ENCODE results near the gene ANKMY1. TPM values are rescaled to one million over a fixed set of nuclear protein-coding genes. Genes with fewer than 3 reads are reported as not detected.

Gene ANKMY1
- total and polyA plus RNA-seq, 2 donors (not counting 1 experiment from before 2014, with no cell fraction given): 51.7 to 72.1 TPM

DNA sequence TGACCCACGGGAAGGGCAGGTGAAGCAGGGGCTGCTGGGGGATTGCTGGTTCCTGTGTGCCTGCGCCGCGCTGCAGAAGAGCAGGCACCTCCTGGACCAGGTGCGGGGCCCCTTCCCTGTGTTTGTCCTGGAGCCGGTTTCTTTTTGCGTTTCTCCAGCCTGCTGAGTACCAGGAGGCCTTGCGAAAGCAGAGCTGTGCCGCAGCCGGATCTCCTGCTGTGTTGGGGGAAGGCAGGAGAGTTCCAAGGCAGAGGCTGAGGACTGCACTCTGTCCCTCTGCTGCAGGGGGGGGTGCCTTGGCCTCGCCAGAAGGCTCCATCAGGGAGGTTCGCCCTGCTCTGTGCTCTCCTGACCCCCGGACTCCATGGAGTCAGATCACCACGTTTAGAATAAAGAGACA lies 31.6 kb upstream of the ANKMY1 start:
- Histone ChIP-seq H3K79me2 (ENCODE audit: control insufficient read depth, insufficient read depth, low read length) (peaks cover 94% of the 10 kb centered on the region), H3K36me3 (replicated peaks in 1 of 2; ENCODE audit: control extremely low read depth in 1 of 2, control insufficient read depth in 1 of 2, extremely low read depth in 1 of 2, insufficient read depth in 2 of 2, low read length in 1 of 2) (peaks cover 0 to 22% of the 10 kb centered on the region in 2 experiments), H3K9me3 (ENCODE audit: control extremely low read depth in 1 of 3, control insufficient read depth in 2 of 3, insufficient read depth in 1 of 3, low read length in 2 of 3) (no peaks in the 10 kb centered on the region), H3K4me2 (replicated peaks; ENCODE audit: low read depth, low read length, poor library complexity, severe bottlenecking) (no peak overlapping the region), H3K27ac (ENCODE audit: low read length in 2 of 2) (no peak overlapping the region), H2AFZ (ENCODE audit: insufficient read depth, low read depth, low read length, poor library complexity, severe bottlenecking) (no peak overlapping the region), H4K20me1 (ENCODE audit: control insufficient read depth, insufficient read depth, low read length, poor library complexity, severe bottlenecking) (peaks cover 88% of the 10 kb centered on the region), H3K27me3 (replicated peaks in 1 of 4; ENCODE audit: control extremely low read depth in 1 of 4, control insufficient read depth in 3 of 4, insufficient read depth in 4 of 4, low read length in 3 of 4) (no peaks in the 10 kb centered on the region), H3K9ac (ENCODE audit: low read length) (no peak overlapping the region), H3K4me3 (ENCODE audit: control extremely low read depth in 1 of 5, extremely low read depth in 1 of 5, insufficient read depth in 1 of 5, low read depth in 2 of 5, low read length in 4 of 5) (no peak overlapping the region), H3K4me1 (ENCODE audit: control insufficient read depth in 2 of 2, insufficient read depth in 2 of 2, low read length in 2 of 2) (peaks cover 29% of the 10 kb centered on the region in 2 donors)
- no peaks in the 10 kb centered on the region for H3K27me3 Mint-ChIP-seq
- TF ChIP-seq EZH2 (IDR thresholded peaks at IDR 0.05; ENCODE audit: borderline replicate concordance, insufficient read depth, low read depth, low read length, poor library complexity, severe bottlenecking): no peak
- TF ChIP-seq, protein P1, sequence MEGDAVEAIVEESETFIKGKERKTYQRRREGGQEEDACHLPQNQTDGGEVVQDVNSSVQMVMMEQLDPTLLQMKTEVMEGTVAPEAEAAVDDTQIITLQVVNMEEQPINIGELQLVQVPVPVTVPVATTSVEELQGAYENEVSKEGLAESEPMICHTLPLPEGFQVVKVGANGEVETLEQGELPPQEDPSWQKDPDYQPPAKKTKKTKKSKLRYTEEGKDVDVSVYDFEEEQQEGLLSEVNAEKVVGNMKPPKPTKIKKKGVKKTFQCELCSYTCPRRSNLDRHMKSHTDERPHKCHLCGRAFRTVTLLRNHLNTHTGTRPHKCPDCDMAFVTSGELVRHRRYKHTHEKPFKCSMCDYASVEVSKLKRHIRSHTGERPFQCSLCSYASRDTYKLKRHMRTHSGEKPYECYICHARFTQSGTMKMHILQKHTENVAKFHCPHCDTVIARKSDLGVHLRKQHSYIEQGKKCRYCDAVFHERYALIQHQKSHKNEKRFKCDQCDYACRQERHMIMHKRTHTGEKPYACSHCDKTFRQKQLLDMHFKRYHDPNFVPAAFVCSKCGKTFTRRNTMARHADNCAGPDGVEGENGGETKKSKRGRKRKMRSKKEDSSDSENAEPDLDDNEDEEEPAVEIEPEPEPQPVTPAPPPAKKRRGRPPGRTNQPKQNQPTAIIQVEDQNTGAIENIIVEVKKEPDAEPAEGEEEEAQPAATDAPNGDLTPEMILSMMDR (IDR thresholded peaks at IDR 0.05): no peak
- ATAC-seq (ENCODE audit: low read depth): no peak
- ChIA-PET POLR2A (no interaction called here), CTCF (interaction anchor here (7.2 kb wide), 1 partner anchor 25 kb away, joined by 126 read pairs; the partner anchor contains the start of gene DUSP28)
- H3K4me1 Mint-ChIP-seq: peaks cover 34% of the 10 kb centered on the region
- 98% methylated on average over 14 of the region's 14 CpGs for WGBS (ENCODE audit: insufficient coverage)
- intact Hi-C loops (cut with micrococcal nuclease): no loop called here
- no peak overlapping the region for H3K4me3 Mint-ChIP-seq
- H3K27ac Mint-ChIP-seq: no peak overlapping the region
- H3K9me3 Mint-ChIP-seq (ENCODE audit: insufficient read depth): no peaks in the 10 kb centered on the region
- DNase-seq: no peak

DNA sequence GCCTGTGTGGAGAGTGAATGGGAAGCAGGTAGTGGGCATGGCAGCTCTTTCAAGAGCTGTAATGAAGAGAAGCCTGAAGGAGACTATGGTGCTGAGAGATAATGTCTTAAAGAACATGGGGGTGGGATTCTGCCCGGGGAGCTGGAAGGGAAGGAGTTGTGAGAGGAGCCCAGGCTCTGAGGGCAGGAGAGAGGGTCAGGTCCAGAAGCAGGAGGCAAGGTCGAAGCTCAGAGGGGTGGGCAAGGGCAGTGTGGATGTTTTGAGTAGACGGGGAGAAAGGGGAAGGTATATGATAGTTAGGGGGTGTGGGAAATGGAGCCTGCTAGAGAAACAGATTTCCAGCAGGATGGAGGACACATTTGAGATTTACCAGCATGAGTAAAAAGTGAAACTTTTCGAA lies 30.9 kb upstream of the ANKMY1 start:
- ATAC-seq (ENCODE audit: low read depth): no peak
- WGBS (ENCODE audit: insufficient coverage): 98% methylated on average over 4 of the region's 4 CpGs
- Histone ChIP-seq H3K4me2 (replicated peaks; ENCODE audit: low read depth, low read length, poor library complexity, severe bottlenecking) (peak overlapping the region; percentile 94), H3K4me1 (ENCODE audit: control insufficient read depth in 2 of 2, insufficient read depth in 2 of 2, low read length in 2 of 2) (peaks cover 32 to 37% of the 10 kb centered on the region in 2 donors), H3K27ac (ENCODE audit: low read length in 2 of 2) (no peak overlapping the region), H3K9me3 (ENCODE audit: control extremely low read depth in 1 of 3, control insufficient read depth in 2 of 3, insufficient read depth in 1 of 3, low read length in 2 of 3) (no peaks in the 10 kb centered on the region), H3K27me3 (replicated peaks in 1 of 4; ENCODE audit: control extremely low read depth in 1 of 4, control insufficient read depth in 3 of 4, insufficient read depth in 4 of 4, low read length in 3 of 4) (no peaks in the 10 kb centered on the region), H2AFZ (ENCODE audit: insufficient read depth, low read depth, low read length, poor library complexity, severe bottlenecking) (no peak overlapping the region), H3K79me2 (ENCODE audit: control insufficient read depth, insufficient read depth, low read length) (peaks cover 94% of the 10 kb centered on the region), H3K9ac (ENCODE audit: low read length) (no peak overlapping the region), H3K36me3 (replicated peaks in 1 of 2; ENCODE audit: control extremely low read depth in 1 of 2, control insufficient read depth in 1 of 2, extremely low read depth in 1 of 2, insufficient read depth in 2 of 2, low read length in 1 of 2) (peaks cover 0 to 22% of the 10 kb centered on the region in 2 experiments), H4K20me1 (ENCODE audit: control insufficient read depth, insufficient read depth, low read length, poor library complexity, severe bottlenecking) (peaks cover 86% of the 10 kb centered on the region), H3K4me3 (ENCODE audit: control extremely low read depth in 1 of 5, extremely low read depth in 1 of 5, insufficient read depth in 1 of 5, low read depth in 2 of 5, low read length in 4 of 5) (no peak overlapping the region)
- Mint-ChIP-seq H3K4me1 (peaks cover 39% of the 10 kb centered on the region), H3K4me3 (peak overlapping the region; percentile 93), H3K27ac (no peak overlapping the region), H3K27me3 (no peaks in the 10 kb centered on the region), H3K9me3 (ENCODE audit: insufficient read depth) (no peaks in the 10 kb centered on the region)
- DNase-seq: no peak
- POLR2A ChIA-PET: interaction anchor here (3.7 kb wide), 1 partner anchor 28 kb away, joined by 59 read pairs; the partner anchor contains the start of gene DUSP28
- TF ChIP-seq EZH2 (IDR thresholded peaks at IDR 0.05; ENCODE audit: borderline replicate concordance, insufficient read depth, low read depth, low read length, poor library complexity, severe bottlenecking): no peak
- TF ChIP-seq, protein P1 (IDR thresholded peaks at IDR 0.05): no peak
- CTCF ChIA-PET: interaction anchor here (7.2 kb wide), 1 partner anchor 25 kb away, joined by 126 read pairs; the partner anchor contains the start of gene DUSP28
- intact Hi-C loops (cut with micrococcal nuclease): no loop called here
